ENCODE measurements around the gene GPR176.

The GPR176 gene

DNA sequence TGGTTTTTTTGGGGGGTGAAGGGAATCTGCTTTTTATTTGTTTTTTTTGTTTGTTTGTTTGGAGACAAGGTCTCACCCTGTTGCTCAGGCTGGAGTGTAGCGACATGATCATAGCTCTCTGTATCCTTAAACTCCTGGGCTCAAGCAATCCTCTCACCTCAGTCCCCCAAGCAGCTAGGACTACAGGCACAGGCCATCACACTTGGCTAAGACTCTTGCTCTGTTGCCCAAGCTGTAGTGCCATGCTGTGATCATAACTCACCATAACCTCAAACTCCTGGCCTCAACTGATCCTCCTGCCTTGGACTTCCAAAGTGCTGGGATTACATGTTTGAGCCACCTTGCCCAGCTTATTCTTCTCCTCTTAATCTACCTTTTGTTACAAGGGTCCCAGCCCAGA is 31.8 kb downstream of the GPR176 start:
- no peak for DNase-seq

DNA sequence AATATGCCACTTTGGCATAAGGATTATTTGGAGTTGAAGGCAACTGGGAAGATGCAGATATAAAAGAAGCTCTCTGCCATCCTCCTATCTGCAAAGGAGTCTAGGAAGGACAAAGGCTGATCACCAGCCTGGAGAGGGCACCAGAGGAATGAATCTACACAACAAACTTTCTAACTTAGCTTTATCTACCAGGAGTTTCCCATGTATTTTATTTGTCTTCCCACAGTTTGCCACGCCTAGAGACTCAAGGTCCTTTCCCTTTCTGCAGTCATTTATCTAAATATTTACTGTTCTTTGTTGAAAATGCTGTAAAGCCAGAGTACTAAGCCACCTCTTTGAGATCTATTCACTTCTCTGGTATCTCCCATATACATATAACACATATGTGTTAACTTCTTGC is 32.2 kb downstream of the GPR176 start:
- no peak for DNase-seq

DNA sequence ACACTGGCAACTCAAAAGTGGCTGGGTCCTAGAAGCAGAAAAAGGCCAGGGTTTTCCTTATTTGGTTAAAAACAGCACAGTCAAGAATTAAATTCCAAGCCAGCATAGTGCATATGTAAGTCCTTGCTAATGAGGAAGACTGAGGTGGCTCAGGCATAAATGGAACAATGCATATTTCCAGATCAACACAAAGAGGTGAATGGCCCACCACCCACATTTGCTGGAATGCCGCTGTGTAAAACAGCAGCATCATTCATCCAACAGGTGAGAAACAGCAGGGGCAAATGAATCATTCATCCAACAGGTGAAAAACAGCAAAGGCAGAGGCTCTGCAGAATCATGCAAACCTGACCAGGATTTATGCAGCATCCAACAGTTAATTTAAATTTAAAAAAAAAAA is 32.9 kb downstream of the GPR176 start:
- no peak for DNase-seq

DNA sequence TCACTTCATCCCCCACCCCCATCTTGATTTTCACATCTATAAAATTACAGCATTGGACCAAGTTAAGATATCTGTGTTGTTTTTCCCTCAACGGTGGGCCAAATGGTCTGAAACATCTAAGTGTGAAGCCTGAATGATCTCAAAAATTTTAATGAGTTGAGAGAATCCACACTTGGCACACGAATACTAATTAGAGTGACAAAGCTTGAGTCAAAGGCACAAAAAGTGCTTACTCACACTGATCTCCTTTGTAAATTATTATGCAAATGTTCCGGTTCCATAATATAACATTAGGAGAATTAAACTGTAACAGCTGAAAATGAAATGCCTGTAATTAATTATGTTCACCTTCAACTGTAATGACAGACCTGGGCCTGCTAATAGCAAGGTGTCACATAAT is 33.6 kb downstream of the GPR176 start:
- no peak for DNase-seq

DNA sequence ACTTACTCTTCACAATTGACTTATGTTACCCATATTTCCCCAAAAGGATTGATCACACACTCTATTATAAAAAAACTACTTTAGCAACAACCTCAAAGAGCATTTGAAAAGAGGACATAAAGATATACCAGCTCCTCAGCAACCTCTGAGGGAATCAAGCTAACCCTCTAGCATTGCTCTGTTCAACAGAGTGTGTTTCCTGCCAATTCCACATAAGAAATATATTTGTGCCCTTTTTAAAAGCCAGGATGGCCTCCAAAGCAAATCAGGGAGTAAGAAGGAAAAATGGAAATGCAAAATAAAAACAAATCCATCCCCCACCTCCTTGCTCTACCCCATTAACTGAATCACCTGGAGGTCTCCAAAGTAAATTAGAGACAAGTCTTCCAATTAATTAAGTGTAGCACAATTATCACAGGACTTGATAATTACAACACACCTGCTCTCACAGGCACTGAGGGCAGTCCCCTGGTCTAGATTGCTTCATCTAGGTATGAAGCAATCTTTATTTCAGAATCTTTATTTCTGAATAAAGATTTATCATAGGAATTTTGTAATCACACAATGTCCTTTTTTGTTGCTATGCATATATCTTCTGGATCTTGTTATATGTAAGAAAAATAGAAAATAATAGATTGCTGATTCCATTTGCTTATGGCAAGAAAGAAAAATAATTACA is 34.8 kb downstream of the GPR176 start:
- no peak for DNase-seq

- no peak for DNase-seq
Measured at GRCh38 chr15:39884351-39884750, 35.7 kb downstream of the GPR176 start.

DNA sequence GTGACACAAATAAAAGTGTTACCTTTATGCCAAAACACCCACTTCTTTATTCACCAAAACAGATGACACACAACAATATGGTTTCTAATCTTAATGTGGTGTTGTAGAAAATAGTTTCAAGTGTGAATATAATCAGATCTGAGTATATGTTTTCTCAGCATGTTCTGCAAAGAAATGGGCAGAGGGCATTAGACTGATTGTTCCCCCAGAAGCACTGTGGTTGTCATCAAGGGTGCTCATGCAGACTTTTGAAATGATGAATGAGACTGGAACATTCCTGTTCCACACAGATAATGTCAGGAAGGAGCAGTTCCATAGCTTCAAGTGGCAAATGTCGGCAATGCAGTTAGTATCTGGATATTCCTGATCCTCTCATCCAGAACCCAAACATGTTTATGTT is 37.5 kb downstream of the GPR176 start:
- DNase-seq: no peak

DNA sequence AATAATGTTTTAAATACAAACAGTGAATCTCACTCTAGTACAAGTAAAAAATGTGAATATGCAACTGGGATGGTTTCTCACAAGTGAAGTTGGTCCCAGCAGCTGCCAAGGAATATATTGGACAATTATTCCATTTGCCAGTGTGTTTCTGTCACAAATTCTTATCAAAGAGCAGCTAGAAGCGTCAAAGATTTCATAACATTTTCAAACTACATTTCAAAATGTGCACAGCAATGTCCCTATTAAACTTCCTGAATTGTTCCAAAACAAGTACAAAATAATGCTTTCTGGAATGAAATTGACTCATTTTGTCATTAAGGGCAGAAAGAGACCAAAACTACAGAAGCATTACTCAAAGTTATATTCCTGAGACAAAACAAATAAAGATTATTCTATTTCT is 38.3 kb downstream of the GPR176 start:
- no peak for DNase-seq

DNA sequence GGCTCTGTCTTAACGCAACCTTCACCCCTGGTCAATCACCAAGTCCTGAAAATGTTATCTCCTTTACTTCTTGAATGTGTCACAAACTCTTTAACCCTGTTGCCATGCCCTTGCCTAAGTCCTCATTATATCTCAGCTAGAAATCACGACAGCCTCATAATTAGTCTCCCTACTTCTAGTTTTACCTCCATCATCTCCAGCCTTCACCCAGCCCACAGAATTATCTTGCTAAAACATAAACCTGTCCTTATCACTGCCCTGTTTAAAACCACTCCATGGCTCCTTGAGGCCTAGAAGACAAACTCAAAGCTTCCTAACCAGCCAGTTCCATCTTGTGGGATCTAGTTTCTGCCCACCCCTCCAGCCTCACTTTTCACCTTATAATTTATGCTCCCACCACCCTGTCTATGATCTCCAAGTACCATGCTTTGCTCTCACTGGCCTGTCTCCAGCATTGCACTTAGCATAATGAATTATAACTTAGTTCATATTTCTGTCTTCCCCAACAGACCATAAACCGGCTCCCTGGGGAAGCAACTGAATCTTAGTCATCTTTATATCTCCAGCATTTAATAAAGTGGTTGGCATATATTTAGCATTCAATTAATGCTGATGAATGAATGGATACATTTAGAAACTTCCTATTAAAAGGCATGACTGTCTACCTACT is 39.2 kb downstream of the GPR176 start:
- no peak for DNase-seq

GRCh38 chr15:39878406-39878785 is 41.7 kb downstream of the GPR176 start:
- DNase-seq: no peak

DNA sequence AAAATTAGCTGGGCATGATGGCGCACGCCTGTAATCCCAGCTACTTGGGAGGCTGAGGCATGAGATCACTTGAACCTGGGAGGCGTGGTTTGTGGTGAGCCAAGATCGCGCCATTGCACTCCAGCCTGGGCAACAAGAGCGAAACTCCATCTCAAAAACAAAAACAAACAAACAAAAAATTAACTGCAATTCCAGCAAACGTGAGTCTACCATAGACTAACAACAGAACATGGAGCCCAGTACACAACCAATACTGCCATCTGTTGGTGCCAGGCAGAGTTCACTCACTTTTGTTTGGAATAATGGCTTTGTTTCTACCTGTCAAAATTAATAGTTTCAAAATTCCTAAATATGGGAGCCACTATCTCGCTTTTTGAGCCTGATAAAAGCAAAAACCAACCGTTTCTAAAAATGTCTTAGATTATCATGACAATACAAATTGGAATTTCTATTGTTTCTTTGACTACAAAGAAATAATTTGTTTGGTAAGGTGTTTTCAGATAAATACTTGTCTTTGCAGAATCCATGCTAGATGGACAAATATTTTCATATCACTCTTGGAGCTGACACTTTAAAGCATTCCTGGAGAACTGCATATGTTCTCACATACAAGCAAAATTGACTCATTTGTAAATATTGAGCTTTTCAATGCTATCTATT is 45.0 kb downstream of the GPR176 start:
- no peak for DNase-seq

GRCh38 chr15:39873978-39874377 is 46.1 kb downstream of the GPR176 start:
- DNase-seq: no peak

DNA sequence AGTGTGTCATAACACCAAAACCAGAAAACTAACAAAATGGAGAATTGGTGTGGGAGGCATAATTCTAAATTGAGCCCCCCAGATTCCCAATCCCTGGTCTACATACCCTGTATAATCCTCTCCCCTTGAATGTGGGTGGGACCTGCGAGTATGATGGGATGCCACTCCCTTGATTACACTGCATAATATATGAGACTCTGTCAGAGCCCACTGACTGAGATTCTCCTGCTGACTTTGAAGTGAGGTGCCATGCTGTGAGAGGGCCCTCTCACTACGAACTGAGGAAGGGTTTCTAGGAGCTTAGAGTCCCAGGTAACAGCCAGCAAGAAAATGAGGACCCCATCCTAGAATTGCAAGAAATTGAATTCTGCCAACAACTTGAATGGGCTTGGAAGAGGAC is 49.5 kb downstream of the GPR176 start:
- no peak for DNase-seq

DNA sequence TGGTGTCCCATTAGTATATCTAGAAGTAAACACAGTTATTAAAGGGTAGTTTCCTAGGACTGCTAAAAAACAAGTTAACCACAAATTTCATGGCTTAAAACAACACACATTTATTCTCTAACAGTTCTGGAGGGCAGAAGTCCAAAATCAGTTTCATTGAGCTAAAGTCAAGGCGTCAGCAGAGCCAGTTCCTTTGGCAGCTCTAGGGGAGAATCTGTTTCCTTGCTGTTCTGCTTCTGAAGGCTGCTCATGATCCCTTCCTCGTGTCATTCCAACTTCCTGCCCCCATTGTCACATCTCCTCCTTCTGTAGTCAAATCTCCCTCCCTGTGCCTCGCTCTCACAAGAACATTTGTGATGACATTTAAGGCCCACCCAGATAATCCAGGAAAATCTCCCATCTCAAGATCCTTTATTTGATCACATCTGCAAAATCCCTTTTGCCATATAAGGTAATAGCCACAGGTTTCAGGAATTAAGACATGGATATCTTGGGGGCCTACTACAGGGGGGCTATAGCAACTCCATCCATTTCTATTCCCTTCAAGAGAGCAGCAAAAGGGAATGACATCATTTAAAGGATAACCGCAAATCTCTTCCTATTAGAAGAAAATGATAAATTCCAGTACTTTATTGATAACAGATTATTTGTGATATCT is 50.1 kb downstream of the GPR176 start:
- DNase-seq: no peak

- no peak for DNase-seq
Measured at GRCh38 chr15:39869254-39869653, 50.8 kb downstream of the GPR176 start.

GRCh38 chr15:39868396-39868795 is 51.7 kb downstream of the GPR176 start:
- DNase-seq: no peak

DNA sequence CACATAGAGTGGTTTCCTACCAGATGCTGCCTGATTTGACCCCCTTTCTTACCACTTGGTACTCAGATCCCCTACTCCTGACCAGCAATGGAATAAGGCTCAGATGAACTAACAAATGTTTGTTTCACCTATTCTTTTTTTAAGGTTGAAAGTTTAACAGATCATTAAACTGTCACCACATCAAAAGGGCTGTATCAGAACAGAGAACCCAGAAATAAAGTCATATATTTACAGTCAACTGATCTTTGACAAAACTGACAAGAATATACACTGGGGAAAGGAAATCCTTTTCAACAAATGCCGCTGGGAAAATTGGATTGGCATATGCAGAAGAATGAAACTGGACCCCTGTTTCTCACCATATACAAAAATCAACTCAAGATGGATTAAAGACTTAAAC is 56.0 kb downstream of the GPR176 start:
- DNase-seq: no peak

DNA sequence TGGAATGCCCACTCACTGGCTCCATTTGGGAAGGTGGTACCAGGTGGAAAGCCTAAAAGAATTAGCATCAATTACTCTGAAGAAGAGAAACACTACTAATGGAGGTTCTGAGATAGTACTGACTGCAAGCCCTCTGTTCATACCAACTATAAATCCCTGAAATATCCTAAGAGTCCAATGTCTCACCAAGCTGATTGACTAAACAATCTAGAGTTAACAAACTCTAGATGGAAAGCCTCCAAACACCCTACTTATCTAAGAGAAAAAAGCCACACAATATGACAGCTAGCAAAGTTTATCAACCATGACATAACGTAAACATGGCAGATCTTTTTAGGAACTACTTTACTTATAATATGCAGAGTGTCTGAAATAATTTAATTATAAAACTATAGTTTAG is 59.2 kb downstream of the GPR176 start:
- no peak for DNase-seq

- no peak for DNase-seq
Measured at GRCh38 chr15:39860200-39860599, 59.9 kb downstream of the GPR176 start.

GRCh38 chr15:39859636-39860035 is 60.4 kb downstream of the GPR176 start:
- no peak for DNase-seq

GRCh38 chr15:39857132-39857531 is 62.9 kb downstream of the GPR176 start:
- DNase-seq: no peak

DNA sequence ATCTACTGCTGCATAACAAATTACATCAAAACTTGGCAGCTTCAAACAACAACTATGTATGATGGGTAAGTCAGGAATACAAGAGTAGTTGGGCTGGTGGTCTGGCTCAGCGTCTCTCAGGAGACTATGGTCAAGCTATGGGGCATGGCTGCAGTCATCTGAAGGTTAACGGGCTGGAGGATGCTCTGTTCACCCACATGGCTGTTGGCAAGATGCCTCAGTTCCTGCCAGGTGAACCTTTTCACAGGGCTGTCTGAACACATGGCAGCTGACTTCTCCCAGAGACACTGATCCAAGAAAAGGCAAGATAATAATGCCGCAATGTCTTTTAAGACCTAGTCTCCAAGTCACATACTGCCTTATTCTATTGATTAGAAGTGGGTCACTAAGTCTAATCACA is 63.7 kb downstream of the GPR176 start:
- no peak for DNase-seq

- DNase-seq: no peak
Measured at GRCh38 chr15:39855400-39855799, 64.7 kb downstream of the GPR176 start.

- DNase-seq: no peak
Measured at GRCh38 chr15:39854161-39854560, 65.9 kb downstream of the GPR176 start.

All from activated effector memory CD4-positive, alpha-beta T cell treated with Interleukin-2 at 50 U/mL for 16 hours (primary cell).